HFFc6 (cell line): ENCODE results near the gene C1QTNF4. TPM values are rescaled to one million over a fixed set of nuclear protein-coding genes. Genes with fewer than 3 reads are reported as not detected.

ENCODE experiments used
- DNase-seq: peaks from one replicate; pipeline ENCODE4 v3.0.0-alpha.2; 2018
- H3K27ac Mint-ChIP-seq: 2 replicates; pipeline ENCODE4 v1.8.0; 2020; ENCODE audit warnings: mild to moderate bottlenecking, mixed read lengths
- H3K27me3 Mint-ChIP-seq: 2 replicates; pipeline ENCODE4 v1.8.0; 2021; ENCODE audit warnings: mild to moderate bottlenecking, moderate library complexity, mixed read lengths; ENCODE audit not compliant: insufficient read depth
- H3K36me3 Mint-ChIP-seq: 2 replicates; pipeline ENCODE4 v1.8.0; 2021; ENCODE audit warnings: low read depth, mixed read lengths
- H3K4me1 Mint-ChIP-seq: 2 replicates; pipeline ENCODE4 v1.8.0; 2020; ENCODE audit warnings: low read depth, mixed read lengths
- H3K4me3 Mint-ChIP-seq: 2 replicates; pipeline ENCODE4 v1.8.0; 2020; ENCODE audit warnings: mild to moderate bottlenecking, moderate library complexity, mixed read lengths
- H3K9me3 Mint-ChIP-seq: 2 replicates; pipeline ENCODE4 v1.8.0; 2020; ENCODE audit warnings: mild to moderate bottlenecking, mixed read lengths
- CTCF ChIP-seq: fragments of 200-600 bp; sonication (generic); IDR thresholded peaks from 2 replicates; pipeline ENCODE4 v1.5.0; 2021; ENCODE audit warnings: antibody characterized with exemption, mild to moderate bottlenecking
- total RNA-seq, 6 experiments: library from RNA; stranded (reverse); fragmentation: NEBNext Ultra II Directional; extraction: Animal tissue kit (Norgen Biotek cat#: 25700); gene quantifications; 2 replicates in 1 of 6; 3 replicates in 5 of 6; pipeline ENCODE4 v1.2.3, GENCODE V29; 2021

Gene C1QTNF4
- total RNA-seq, 6 experiments from 2014 or later: not detected

- H3K9me3 Mint-ChIP-seq: no peaks in the 10 kb centered on the region
- peak; percentile 34 for DNase-seq
- H3K4me1 Mint-ChIP-seq: peaks cover 37% of the 10 kb centered on the region
- H3K27me3 Mint-ChIP-seq: peaks cover 10% of the 10 kb centered on the region
- no peak overlapping the region for H3K4me3 Mint-ChIP-seq
- no peak overlapping the region for H3K27ac Mint-ChIP-seq
- TF ChIP-seq CTCF: no peak
- no peaks in the 10 kb centered on the region for H3K36me3 Mint-ChIP-seq
Measured at GRCh38 chr11:47603295-47603694, 9.1 kb upstream of the C1QTNF4 start.

- TF ChIP-seq CTCF: no peak
- Mint-ChIP-seq H3K4me3 (no peak overlapping the region), H3K9me3 (no peaks in the 10 kb centered on the region), H3K27me3 (peaks cover 9% of the 10 kb centered on the region; the same call in 1 of the 2 replicates), H3K36me3 (no peaks in the 10 kb centered on the region), H3K27ac (no peak overlapping the region), H3K4me1 (peaks cover 13% of the 10 kb centered on the region)
- DNase-seq: no peak
Measured at GRCh38 chr11:47599902-47600301, 5.7 kb upstream of the C1QTNF4 start.

- Mint-ChIP-seq H3K9me3 (no peaks in the 10 kb centered on the region), H3K27ac (no peak overlapping the region), H3K27me3 (peaks cover 35% of the 10 kb centered on the region), H3K4me1 (0 out of 2 replicates have a peak, but pooled peaks cover 5% of the 10 kb centered on the region), H3K4me3 (no peak overlapping the region), H3K36me3 (no peaks in the 10 kb centered on the region)
- no peak for DNase-seq
- no peak for TF ChIP-seq CTCF
Measured at GRCh38 chr11:47595967-47596366, 1.8 kb upstream of the C1QTNF4 start.

GRCh38 chr11:47595029-47595428 is 818 bp upstream of the C1QTNF4 start:
- Mint-ChIP-seq H3K9me3 (no peaks in the 10 kb centered on the region), H3K36me3 (no peaks in the 10 kb centered on the region), H3K4me1 (0 out of 2 replicates have a peak, but pooled peaks cover 5% of the 10 kb centered on the region), H3K27ac (no peak overlapping the region), H3K27me3 (peaks cover 34% of the 10 kb centered on the region), H3K4me3 (no peak overlapping the region)
- TF ChIP-seq CTCF: no peak
- DNase-seq: no peak

- Mint-ChIP-seq H3K4me1 (no peaks in the 10 kb centered on the region), H3K4me3 (no peak overlapping the region), H3K27ac (no peak overlapping the region), H3K9me3 (no peaks in the 10 kb centered on the region), H3K36me3 (no peaks in the 10 kb centered on the region), H3K27me3 (peaks cover 32% of the 10 kb centered on the region)
- no peak for TF ChIP-seq CTCF
- no peak for DNase-seq
Measured at GRCh38 chr11:47593492-47593933, 698 bp downstream of the C1QTNF4 start.

GRCh38 chr11:47592970-47593369 is 1.2 kb downstream of the C1QTNF4 start:
- Mint-ChIP-seq H3K9me3 (no peaks in the 10 kb centered on the region), H3K27me3 (peaks cover 32% of the 10 kb centered on the region), H3K27ac (no peak overlapping the region), H3K36me3 (no peaks in the 10 kb centered on the region), H3K4me3 (no peak overlapping the region), H3K4me1 (no peaks in the 10 kb centered on the region)
- no peak for DNase-seq
- TF ChIP-seq CTCF: no peak
